Kidney (tissue), 14 donors: ENCODE measurements around the gene C1QTNF6. TPM values are rescaled to one million over a fixed set of nuclear protein-coding genes. Genes with fewer than 3 reads are reported as not detected.

Source experiments
- DNase-seq, 5 donors: peaks; one replicate each; pipeline ENCODE4 v3.0.0-alpha.2; 2013 to 2020
- FAIRE-seq: peaks from 2 replicates; lab custom pipeline; 2012; peaks lifted over from hg19 to GRCh38; lab: Jason Lieb, UNC
- H3K27ac ChIP-seq, 2 donors: one replicate each; pipeline ENCODE4 v1.7.0; 2013; ENCODE audit warnings: low read depth in 2 of 2, low read length in 2 of 2, inconsistent platforms in 1 of 2
- H3K27me3 ChIP-seq: one replicate; pipeline ENCODE4 v1.7.1; 2013; ENCODE audit warnings: low read length, inconsistent platforms; ENCODE audit not compliant: control insufficient read depth, insufficient read depth
- H3K36me3 ChIP-seq, 3 donors: one replicate each; pipeline versions ENCODE4 v1.7.0 to v1.7.1; 2013; ENCODE audit warnings: low read length in 3 of 3, control low read depth in 1 of 3, inconsistent platforms in 1 of 3; ENCODE audit not compliant: insufficient read depth in 3 of 3, control insufficient read depth in 2 of 3
- H3K4me1 ChIP-seq, 3 donors: one replicate each; pipeline versions ENCODE4 v1.7.0 to v1.7.1; 2013; ENCODE audit warnings: low read length in 3 of 3, inconsistent platforms in 1 of 3, low read depth in 1 of 3; ENCODE audit not compliant: control insufficient read depth in 2 of 3, insufficient read depth in 2 of 3
- H3K4me3 ChIP-seq, 3 donors: one replicate each; pipeline versions ENCODE4 v1.7.0 to v1.8.1; 2013; ENCODE audit warnings: low read length in 3 of 3, control low read depth in 1 of 3, inconsistent platforms in 1 of 3
- H3K9ac ChIP-seq, 3 donors: one replicate each; pipeline versions ENCODE4 v1.7.0 to v1.7.1; 2013; ENCODE audit warnings: low read length in 3 of 3, control low read depth in 1 of 3, inconsistent platforms in 1 of 3
- H3K9me3 ChIP-seq, 3 donors: one replicate each; pipeline versions ENCODE4 v1.7.0 to v1.7.1; 2013; ENCODE audit warnings: low read length in 3 of 3, control low read depth in 1 of 3, inconsistent platforms in 1 of 3; ENCODE audit not compliant: control insufficient read depth in 2 of 3, insufficient read depth in 1 of 3
- intact Hi-C: fragments of 100-400 bp; cut with DNase I; formaldehyde crosslinking; loops from one replicate; pipeline ENCODE4 v1.11.1; 2022
- polyA plus RNA-seq: library from polyadenylated mRNA; stranded (reverse); fragments of 350-450 nt; fragmentation: Illumina TruSeq; extraction: RNeasy Lipid Tissue Mini Kit (QIAGEN cat#74804); gene quantifications from one replicate; pipeline ENCODE4 v1.2.3, GENCODE V29; 2014; ENCODE audit warnings: low read depth, low replicate concordance; ENCODE audit not compliant: insufficient read depth
- total RNA-seq: library from RNA; stranded (reverse); fragmentation: NEBNext Ultra II Directional; extraction: Animal tissue kit (Norgen Biotek cat#: 25700); gene quantifications from one replicate; pipeline ENCODE4 v1.2.1, GENCODE V29; 2021
- TF ChIP-seq, protein P1 (sequence below): IDR thresholded peaks from 3 replicates; pipeline ENCODE4 v1.5.1; 2012; ENCODE audit warnings: mild to moderate bottlenecking, moderate library complexity, borderline replicate concordance; ENCODE audit not compliant: insufficient read depth; ENCODE audit errors: extremely low read depth
- donor health status: control.
- donor health status: control.
- donor health status: control.
- donor health status: control.
- donor health status: control.
- donor health status: DM: yes; HTN: yes; CAD: no.
- donor health status: Normal renal cell carcinoma (clear cell type).

The C1QTNF6 gene
- total and polyA plus RNA-seq, 2 donors from 2014 or later = 3.2 to 8.0 TPM

DNA sequence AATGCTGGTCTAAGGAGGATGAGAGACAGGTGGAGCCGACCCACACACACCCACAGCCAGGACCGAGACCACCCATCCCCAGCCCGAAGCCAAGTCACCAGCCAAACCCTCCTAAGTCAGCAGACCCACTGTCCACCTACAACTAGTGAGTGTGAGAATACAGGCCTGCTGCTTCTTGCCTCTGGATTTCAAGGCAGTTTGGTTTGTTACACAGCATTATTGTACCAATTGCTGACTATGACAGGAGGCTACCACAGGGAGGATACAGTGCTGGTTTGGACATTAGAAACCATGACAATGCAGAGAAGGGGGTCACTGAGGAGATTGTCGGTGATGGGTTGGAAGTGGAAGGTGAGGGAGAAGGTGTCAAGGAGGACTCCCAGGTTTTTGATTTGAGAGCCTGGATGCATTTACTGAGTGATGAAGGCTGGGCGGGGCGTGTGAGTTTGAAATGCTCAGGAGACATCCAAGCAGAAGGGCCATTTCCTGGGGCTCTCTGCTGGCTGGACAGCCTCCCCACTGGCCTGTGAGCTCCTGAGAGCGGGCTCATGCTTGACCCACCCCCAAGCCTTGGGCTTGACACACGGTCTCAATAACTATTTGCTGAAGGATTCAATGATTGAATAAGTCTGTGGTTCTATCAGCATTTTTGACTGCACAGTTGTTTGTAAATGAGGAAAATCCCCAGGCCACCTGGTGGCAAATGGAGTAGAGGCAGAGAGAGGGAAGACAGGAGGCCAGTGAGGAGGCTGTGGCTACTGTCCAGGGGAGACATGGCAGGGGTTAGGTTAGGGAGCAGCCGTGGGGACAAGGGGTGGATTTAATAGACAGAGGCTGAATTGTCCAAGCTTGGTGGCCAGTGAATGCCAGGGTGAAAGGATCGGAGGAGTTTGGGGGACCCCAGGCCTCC, 33.6 kb upstream of the C1QTNF6 start:
- Histone ChIP-seq H3K9ac (no peak overlapping the region), H3K4me3 (no peak overlapping the region), H3K4me1 (no peaks in the 10 kb centered on the region), H3K9me3 (no peaks in the 10 kb centered on the region), H3K36me3 (no peaks in the 10 kb centered on the region), H3K27ac (no peak overlapping the region), H3K27me3 (no peaks in the 10 kb centered on the region)
- FAIRE-seq (no peak), DNase-seq (no peak)
- intact Hi-C loops = no loop called here
- TF ChIP-seq, protein P1, sequence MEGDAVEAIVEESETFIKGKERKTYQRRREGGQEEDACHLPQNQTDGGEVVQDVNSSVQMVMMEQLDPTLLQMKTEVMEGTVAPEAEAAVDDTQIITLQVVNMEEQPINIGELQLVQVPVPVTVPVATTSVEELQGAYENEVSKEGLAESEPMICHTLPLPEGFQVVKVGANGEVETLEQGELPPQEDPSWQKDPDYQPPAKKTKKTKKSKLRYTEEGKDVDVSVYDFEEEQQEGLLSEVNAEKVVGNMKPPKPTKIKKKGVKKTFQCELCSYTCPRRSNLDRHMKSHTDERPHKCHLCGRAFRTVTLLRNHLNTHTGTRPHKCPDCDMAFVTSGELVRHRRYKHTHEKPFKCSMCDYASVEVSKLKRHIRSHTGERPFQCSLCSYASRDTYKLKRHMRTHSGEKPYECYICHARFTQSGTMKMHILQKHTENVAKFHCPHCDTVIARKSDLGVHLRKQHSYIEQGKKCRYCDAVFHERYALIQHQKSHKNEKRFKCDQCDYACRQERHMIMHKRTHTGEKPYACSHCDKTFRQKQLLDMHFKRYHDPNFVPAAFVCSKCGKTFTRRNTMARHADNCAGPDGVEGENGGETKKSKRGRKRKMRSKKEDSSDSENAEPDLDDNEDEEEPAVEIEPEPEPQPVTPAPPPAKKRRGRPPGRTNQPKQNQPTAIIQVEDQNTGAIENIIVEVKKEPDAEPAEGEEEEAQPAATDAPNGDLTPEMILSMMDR = no peak

GRCh38 chr22:37220543-37220981, 32.5 kb upstream of the C1QTNF6 start:
- Histone ChIP-seq H3K4me3 (no peak overlapping the region), H3K9me3 (no peaks in the 10 kb centered on the region), H3K4me1 (no peaks in the 10 kb centered on the region), H3K36me3 (no peaks in the 10 kb centered on the region), H3K9ac (no peak overlapping the region), H3K27ac (no peak overlapping the region), H3K27me3 (no peaks in the 10 kb centered on the region)
- FAIRE-seq (no peak), DNase-seq (no peak)
- TF ChIP-seq, protein P1 = no peak
- intact Hi-C loops = no loop called here

DNA sequence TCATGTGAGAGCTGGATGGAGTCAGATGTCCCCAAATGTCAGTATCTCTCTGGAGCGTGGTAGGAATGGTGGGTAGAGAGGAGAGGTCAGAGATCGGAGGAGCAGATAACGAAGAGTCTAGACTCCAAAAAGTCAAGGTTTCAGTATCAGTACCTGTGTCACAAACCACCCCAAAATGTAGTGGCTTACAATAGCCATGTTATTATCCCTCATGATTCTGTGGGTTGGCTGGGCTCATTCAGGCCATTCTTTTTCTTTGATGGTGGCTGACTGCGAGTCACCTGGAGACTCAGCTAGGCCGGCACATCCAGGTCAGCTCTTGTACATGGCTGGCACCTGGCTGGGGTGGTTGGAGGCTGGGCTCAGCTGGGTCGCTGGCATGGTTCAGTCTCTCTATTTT, 31.5 kb upstream of the C1QTNF6 start:
- TF ChIP-seq, protein P1 = no peak
- no peaks in the 10 kb centered on the region for H3K36me3 ChIP-seq
- DNase-seq (no peak), FAIRE-seq (no peak)
- no peak overlapping the region for H3K9ac ChIP-seq
- no peaks in the 10 kb centered on the region for H3K4me1 ChIP-seq
- no peaks in the 10 kb centered on the region for H3K27me3 ChIP-seq
- no peak overlapping the region for H3K4me3 ChIP-seq
- no peak overlapping the region for H3K27ac ChIP-seq
- intact Hi-C loops = no loop called here
- H3K9me3 ChIP-seq = no peaks in the 10 kb centered on the region
